GM23338 (cell line): ENCODE measurements around the gene ZNF816. TPM values are rescaled to one million over a fixed set of nuclear protein-coding genes. Genes with fewer than 3 reads are reported as not detected.

Source experiments
- ATAC-seq: fragments of 200-7000 bp; cut with Tn5 transposase; 3 replicates; pipeline ENCODE4 v1.9.1; 2020
- DNase-seq: peaks from one replicate; pipeline ENCODE4 v3.0.0-alpha.2; 2015; ENCODE audit warnings: low spot score
- H2AFZ ChIP-seq: fragments of 200-600 bp; sonication (generic); 2 replicates; pipeline ENCODE4 v1.8.0; 2016; ENCODE audit warnings: antibody characterized with exemption, mild to moderate bottlenecking, moderate library complexity
- H3F3A ChIP-seq: fragments of 200-600 bp; sonication (generic); replicated peaks from 2 replicates; pipeline ENCODE4 v1.8.0; 2017; ENCODE audit warnings: antibody characterized with exemption, mixed run types, low read depth
- H3K27ac ChIP-seq: fragments of 200-600 bp; sonication (generic); 2 replicates; pipeline ENCODE4 v1.6.1; 2016; ENCODE audit warnings: low read depth
- H3K27me3 ChIP-seq: fragments of 200-600 bp; sonication (generic); 2 replicates; pipeline ENCODE4 v1.8.0; 2016; ENCODE audit warnings: mild to moderate bottlenecking, mixed run types, moderate library complexity; ENCODE audit not compliant: insufficient read depth
- H3K36me3 ChIP-seq: fragments of 200-600 bp; sonication (generic); 2 replicates; pipeline ENCODE4 v1.8.0; 2016; ENCODE audit warnings: mild to moderate bottlenecking; ENCODE audit not compliant: insufficient read depth
- H3K4me1 ChIP-seq: fragments of 200-600 bp; sonication (generic); 2 replicates; pipeline ENCODE4 v1.8.0; 2016; ENCODE audit warnings: mild to moderate bottlenecking, moderate library complexity; ENCODE audit not compliant: insufficient read depth
- H3K4me2 ChIP-seq: fragments of 200-600 bp; sonication (generic); 2 replicates; pipeline ENCODE4 v1.7.1; 2017; ENCODE audit warnings: mixed run types
- H3K4me3 ChIP-seq: fragments of 200-600 bp; sonication (generic); 2 replicates; pipeline ENCODE4 v1.6.1; 2016; ENCODE audit warnings: mixed run types
- H3K79me2 ChIP-seq: fragments of 200-600 bp; sonication (generic); replicated peaks from 2 replicates; pipeline ENCODE4 v1.8.0; 2017; ENCODE audit warnings: mild to moderate bottlenecking; ENCODE audit not compliant: insufficient read depth
- H3K9me2 ChIP-seq: fragments of 200-600 bp; sonication (generic); 2 replicates; pipeline ENCODE4 v1.8.0; 2017; ENCODE audit not compliant: insufficient read depth
- H4K20me1 ChIP-seq: fragments of 200-600 bp; sonication (generic); replicated peaks from 2 replicates; pipeline ENCODE4 v1.8.0; 2017; ENCODE audit warnings: mild to moderate bottlenecking; ENCODE audit not compliant: insufficient read depth
- H3K27ac Mint-ChIP-seq: 2 replicates; pipeline ENCODE4 v1.8.0; 2020; ENCODE audit warnings: inconsistent platforms, mild to moderate bottlenecking, moderate library complexity, mixed read lengths
- H3K27me3 Mint-ChIP-seq: 3 replicates; pipeline ENCODE4 v1.8.0; 2022; ENCODE audit warnings: low read depth, mild to moderate bottlenecking, moderate library complexity, mixed read lengths, inconsistent platforms; ENCODE audit not compliant: insufficient read depth, poor library complexity
- H3K36me3 Mint-ChIP-seq: 3 replicates; pipeline ENCODE4 v1.8.0; 2021; ENCODE audit warnings: low read depth, mild to moderate bottlenecking, inconsistent platforms, moderate library complexity, mixed read lengths
- H3K4me1 Mint-ChIP-seq: 3 replicates; pipeline ENCODE4 v1.8.0; 2020; ENCODE audit warnings: mild to moderate bottlenecking, inconsistent platforms, mixed read lengths
- H3K4me3 Mint-ChIP-seq: 3 replicates; pipeline ENCODE4 v1.8.0; 2021; ENCODE audit warnings: moderate library complexity, mild to moderate bottlenecking, inconsistent platforms, mixed read lengths
- H3K9me3 Mint-ChIP-seq: 3 replicates; pipeline ENCODE4 v1.8.0; 2020; ENCODE audit warnings: moderate library complexity, mild to moderate bottlenecking, inconsistent platforms, mixed read lengths
- CREB1 ChIP-seq: fragments of 250-450 bp; sonication (Bioruptor Pico); IDR thresholded peaks from 2 replicates; pipeline ENCODE4 v1.5.0; 2020; ENCODE audit warnings: low read depth, mild to moderate bottlenecking, moderate library complexity
- ETS1 ChIP-seq: IDR thresholded peaks from 2 replicates; pipeline ENCODE4 v1.6.1; 2016; ENCODE audit warnings: antibody characterized with exemption
- EZH2 ChIP-seq: fragments of 200-600 bp; sonication (generic); IDR thresholded peaks from one replicate; pipeline ENCODE4 v1.8.0; 2017; ENCODE audit warnings: antibody characterized with exemption, mild to moderate bottlenecking, low read depth; ENCODE audit not compliant: unreplicated experiment
- EZH2phosphoT487 ChIP-seq: fragments of 200-600 bp; sonication (generic); IDR thresholded peaks from one replicate; pipeline ENCODE4 v1.8.1; 2018; ENCODE audit warnings: antibody characterized with exemption; ENCODE audit not compliant: unreplicated experiment
- NANOG ChIP-seq: IDR thresholded peaks from 2 replicates; pipeline ENCODE4 v1.6.1; 2016; ENCODE audit warnings: antibody characterized with exemption, borderline replicate concordance
- POLR2AphosphoS5 ChIP-seq: IDR thresholded peaks from 2 replicates; pipeline ENCODE4 v1.6.1; 2016; ENCODE audit warnings: antibody characterized with exemption, low read depth
- REST ChIP-seq: IDR thresholded peaks from one replicate; pipeline ENCODE4 v1.6.1; 2018; ENCODE audit warnings: antibody characterized with exemption; ENCODE audit not compliant: unreplicated experiment
- ZNF114 ChIP-seq: fragments of 250-450 bp; sonication (Bioruptor Pico); IDR thresholded peaks from 2 replicates; pipeline ENCODE4 v1.5.0; 2020; ENCODE audit warnings: mild to moderate bottlenecking, moderate library complexity
- ZNF331 ChIP-seq: fragments of 250-450 bp; sonication (Bioruptor Pico); IDR thresholded peaks from 2 replicates; pipeline ENCODE4 v1.5.0; 2020; ENCODE audit warnings: low read depth, mild to moderate bottlenecking, moderate library complexity
- polyA plus RNA-seq: library from polyadenylated mRNA; unstranded; fragments of >200 nt; fragmentation: Nextera tagmentation; extraction: Ambion mirVana; gene quantifications from 2 replicates; pipeline ENCODE4 v1.2.1, GENCODE V29; 2016
- total RNA-seq: library from RNA; depleted of rRNA; stranded (reverse); fragments of >200 nt; shearing (Covaris generic); gene quantifications from 2 replicates; pipeline ENCODE4 v1.2.3, GENCODE V29; 2014
- TF ChIP-seq, protein P1 (sequence below), 2 experiments: fragments of 200-600 bp in 1 of 2; sonication (generic) in 1 of 2; conservative IDR thresholded peaks; 2 replicates each; pipeline versions ENCODE4 v1.5.1 to v1.6.1; 2016 to 2017; ENCODE audit warnings: antibody characterized with exemption in 2 of 2, low read depth in 2 of 2, mild to moderate bottlenecking in 2 of 2, moderate library complexity in 1 of 2

The ZNF816 gene
- total and polyA plus RNA-seq, 2 experiments from 2014 or later = 7.0 to 9.5 TPM

- no peaks in the 10 kb centered on the region; the same call in 1 of the 2 replicates for H3K4me1 ChIP-seq
- no peaks in the 10 kb centered on the region for H3K27me3 ChIP-seq
- no peak overlapping the region for H3K4me3 ChIP-seq
- H2AFZ ChIP-seq = no peak overlapping the region
- no peak overlapping the region for H3K4me2 ChIP-seq
- no peaks in the 10 kb centered on the region for H3K36me3 ChIP-seq
- peaks cover 6% of the 10 kb centered on the region; the same call in 1 of the 2 replicates for H4K20me1 ChIP-seq
- Mint-ChIP-seq H3K36me3 (no peaks in the 10 kb centered on the region; the same call in 2 of the 3 replicates), H3K4me3 (no peak overlapping the region), H3K27me3 (peaks cover 9% of the 10 kb centered on the region), H3K9me3 (peaks cover 3% of the 10 kb centered on the region; the same call in 2 of the 3 replicates), H3K4me1 (peaks cover 8% of the 10 kb centered on the region), H3K27ac (no peak overlapping the region)
- no peak overlapping the region for H3K27ac ChIP-seq
- TF ChIP-seq CREB1 (CRISPR knock-in tag) = no peak
- TF ChIP-seq EZH2phosphoT487 = no peak
- TF ChIP-seq ETS1 = no peak
- TF ChIP-seq EZH2 = no peak
- no peak for TF ChIP-seq POLR2AphosphoS5
- no peak for TF ChIP-seq ZNF114 (CRISPR knock-in tag)
- ATAC-seq (no peak), DNase-seq (no peak)
- no peaks in the 10 kb centered on the region for H3F3A ChIP-seq
- H3K79me2 ChIP-seq = no peaks in the 10 kb centered on the region
- H3K9me2 ChIP-seq = no peaks in the 10 kb centered on the region
These were observed 49.3 kb upstream of the ZNF816 start for GRCh38 chr19:53012006-53012405.

DNA sequence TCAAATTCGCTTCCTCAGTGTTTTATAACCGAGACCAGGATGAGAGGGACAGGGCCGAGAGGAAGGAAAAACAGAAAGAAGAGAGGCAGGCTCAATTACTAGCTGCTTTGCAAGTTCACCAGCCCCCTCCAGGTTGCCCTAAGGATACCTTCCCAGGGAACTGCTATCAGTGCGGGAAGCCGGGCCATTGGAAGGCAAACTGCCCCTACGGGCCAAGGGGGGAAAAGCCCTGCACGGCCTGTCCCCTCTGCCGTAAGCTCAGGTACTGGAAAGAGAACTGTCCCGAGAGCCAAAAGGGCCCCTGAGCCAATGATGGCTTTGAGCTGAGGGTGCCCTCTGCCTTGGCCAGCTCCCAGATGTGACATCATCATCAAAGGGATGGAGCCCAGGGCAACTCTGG is 47.8 kb upstream of the ZNF816 start:
- H3K27ac ChIP-seq = no peak overlapping the region
- no peak for TF ChIP-seq ZNF331
- no peak for TF ChIP-seq ETS1
- TF ChIP-seq, protein P1, sequence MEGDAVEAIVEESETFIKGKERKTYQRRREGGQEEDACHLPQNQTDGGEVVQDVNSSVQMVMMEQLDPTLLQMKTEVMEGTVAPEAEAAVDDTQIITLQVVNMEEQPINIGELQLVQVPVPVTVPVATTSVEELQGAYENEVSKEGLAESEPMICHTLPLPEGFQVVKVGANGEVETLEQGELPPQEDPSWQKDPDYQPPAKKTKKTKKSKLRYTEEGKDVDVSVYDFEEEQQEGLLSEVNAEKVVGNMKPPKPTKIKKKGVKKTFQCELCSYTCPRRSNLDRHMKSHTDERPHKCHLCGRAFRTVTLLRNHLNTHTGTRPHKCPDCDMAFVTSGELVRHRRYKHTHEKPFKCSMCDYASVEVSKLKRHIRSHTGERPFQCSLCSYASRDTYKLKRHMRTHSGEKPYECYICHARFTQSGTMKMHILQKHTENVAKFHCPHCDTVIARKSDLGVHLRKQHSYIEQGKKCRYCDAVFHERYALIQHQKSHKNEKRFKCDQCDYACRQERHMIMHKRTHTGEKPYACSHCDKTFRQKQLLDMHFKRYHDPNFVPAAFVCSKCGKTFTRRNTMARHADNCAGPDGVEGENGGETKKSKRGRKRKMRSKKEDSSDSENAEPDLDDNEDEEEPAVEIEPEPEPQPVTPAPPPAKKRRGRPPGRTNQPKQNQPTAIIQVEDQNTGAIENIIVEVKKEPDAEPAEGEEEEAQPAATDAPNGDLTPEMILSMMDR (conservative IDR thresholded peaks at IDR 0.05; ENCODE audit: low read depth in 2 of 2) = peak; percentile 30 to 52
- TF ChIP-seq POLR2AphosphoS5 = no peak
- no peak for TF ChIP-seq NANOG
- no peak for TF ChIP-seq REST
- no peaks in the 10 kb centered on the region for H3F3A ChIP-seq
- H3K4me3 ChIP-seq = no peak overlapping the region
- H3K4me1 ChIP-seq = no peaks in the 10 kb centered on the region
- no peak overlapping the region for H3K4me2 ChIP-seq
- H3K4me3 Mint-ChIP-seq = no peak overlapping the region
- no peaks in the 10 kb centered on the region; the same call in 2 of the 3 replicates for H3K36me3 Mint-ChIP-seq
- no peak overlapping the region for H3K27ac Mint-ChIP-seq
- ATAC-seq = peak; percentile 100
- H2AFZ ChIP-seq = no peak overlapping the region
- H4K20me1 ChIP-seq = no peaks in the 10 kb centered on the region; the same call in 1 of the 2 replicates
- H3K27me3 Mint-ChIP-seq = peaks cover 6% of the 10 kb centered on the region
- H3K79me2 ChIP-seq = no peaks in the 10 kb centered on the region
- H3K9me3 Mint-ChIP-seq = no peaks in the 10 kb centered on the region; the same call in 2 of the 3 replicates
- H3K27me3 ChIP-seq = no peaks in the 10 kb centered on the region
- H3K9me2 ChIP-seq = no peaks in the 10 kb centered on the region
- no peaks in the 10 kb centered on the region for H3K36me3 ChIP-seq
- H3K4me1 Mint-ChIP-seq = peaks cover 6% of the 10 kb centered on the region
- peak; percentile 90 for DNase-seq
